K562 (cell line): ENCODE measurements around the gene PDLIM5. TPM values are rescaled to one million over a fixed set of nuclear protein-coding genes. Genes with fewer than 3 reads are reported as not detected.

ENCODE experiments used
- ATAC-seq: fragments of 200-7000 bp; cut with Tn5 transposase; 3 replicates; pipeline ENCODE4 v1.9.1; 2020; ENCODE audit warnings: moderate library complexity
- BruUV-seq: library from RNA; stranded (reverse); fragments of 400-500 nt; replicated peaks from 2 replicates; lab custom pipeline; 2021; lab: Mats Ljungman, UMichigan
- CTCF ChIA-PET: fragments of 300-600 bp; formaldehyde crosslinking; extraction: SDS; loops from one replicate; lab custom pipeline; 2021; ENCODE audit warnings: low intra/inter-chr PET ratio; lab: Yijun Ruan, JAX
- POLR2A ChIA-PET: fragments of 300-600, 350-650 bp; sonication (Branson Sonifier 250); formaldehyde crosslinking; extraction: SDS; loops from one replicate; lab custom pipeline; 2021; ENCODE audit warnings: antibody characterized with exemption, inconsistent platforms; lab: Yijun Ruan, JAX
- DNase-seq, 4 experiments: peaks; one replicate each; pipeline versions ENCODE4 v3.0.0 to v3.0.0-alpha.2; 2011 to 2018; ENCODE audit warnings: low spot score in 3 of 4, mixed read lengths in 3 of 4; ENCODE audit errors: extremely low read depth in 1 of 4
- FAIRE-seq: peaks from 2 replicates; lab custom pipeline; 2011; peaks lifted over from hg19 to GRCh38; lab: Jason Lieb, UNC
- H2AFZ ChIP-seq: 2 replicates; pipeline ENCODE4 v1.6.0; 2011; ENCODE audit warnings: low read depth, low read length, control low read depth, inconsistent platforms
- H3K27ac ChIP-seq: fragments of 200-600 bp; 3 replicates; pipeline ENCODE4 v1.8.0; 2011; ENCODE audit warnings: low read depth, mild to moderate bottlenecking, control low read depth, inconsistent platforms, low read length, moderate library complexity, mixed read lengths; ENCODE audit errors: extremely low read depth
- H3K27me3 ChIP-seq, 2 experiments: fragments of 300-600 bp in 1 of 2; 2 replicates in 1 of 2; 3 replicates in 1 of 2; pipeline versions ENCODE4 v1.6.0 to v1.8.0; 2011; ENCODE audit warnings: inconsistent platforms in 2 of 2, low read length in 2 of 2, mild to moderate bottlenecking in 1 of 2, mixed read lengths in 1 of 2, moderate library complexity in 1 of 2; ENCODE audit not compliant: control insufficient read depth in 2 of 2, insufficient read depth in 2 of 2
- H3K36me3 ChIP-seq: fragments of 300-600 bp; 3 replicates; pipeline ENCODE4 v1.8.0; 2011; ENCODE audit warnings: mild to moderate bottlenecking, low read length, inconsistent platforms; ENCODE audit not compliant: control insufficient read depth, insufficient read depth
- H3K4me1 ChIP-seq, 2 experiments: fragments of 200-600 bp in 1 of 2; replicated peaks in 1 of 2; 2 replicates in 1 of 2; 3 replicates in 1 of 2; pipeline versions ENCODE4 v1.5.1 to v1.8.0; 2011; ENCODE audit warnings: inconsistent platforms in 2 of 2, low read length in 2 of 2, mild to moderate bottlenecking in 1 of 2, mixed read lengths in 1 of 2, moderate library complexity in 1 of 2; ENCODE audit not compliant: control insufficient read depth in 2 of 2, insufficient read depth in 2 of 2
- H3K4me2 ChIP-seq: 2 replicates; pipeline ENCODE4 v1.6.1; 2011; ENCODE audit warnings: low read length, control low read depth, inconsistent platforms, mixed read lengths; ENCODE audit not compliant: insufficient read depth
- H3K4me3 ChIP-seq: fragments of 200-600 bp; sonication (generic), shearing (Covaris generic); 2 replicates; pipeline ENCODE4 v1.5.1; 2016; ENCODE audit warnings: control low read depth, inconsistent platforms
- H3K79me2 ChIP-seq: fragments of 200-600 bp; 3 replicates; pipeline ENCODE4 v1.8.0; 2011; ENCODE audit warnings: low read length, inconsistent platforms; ENCODE audit not compliant: control insufficient read depth, insufficient read depth
- H3K9ac ChIP-seq, 2 experiments: 2 replicates each; pipeline versions ENCODE4 v1.6.0 to v1.6.1; 2011; ENCODE audit warnings: low read depth in 2 of 2, low read length in 2 of 2, control low read depth in 1 of 2, inconsistent platforms in 1 of 2, mild to moderate bottlenecking in 1 of 2, mixed read lengths in 1 of 2; ENCODE audit not compliant: insufficient read depth in 1 of 2
- H3K9me1 ChIP-seq: one replicate; pipeline ENCODE4 v1.6.0; 2011; ENCODE audit warnings: inconsistent platforms, mild to moderate bottlenecking, low read length, moderate library complexity; ENCODE audit not compliant: control insufficient read depth, insufficient read depth
- H3K9me3 ChIP-seq: replicated peaks from 2 replicates; pipeline ENCODE4 v1.5.1; 2011; ENCODE audit warnings: low read depth, low read length, inconsistent platforms; ENCODE audit not compliant: control insufficient read depth, insufficient read depth
- H4K20me1 ChIP-seq: replicated peaks from 2 replicates; pipeline ENCODE4 v1.6.1; 2011; ENCODE audit warnings: low read length, inconsistent platforms, mixed read lengths; ENCODE audit not compliant: control insufficient read depth, insufficient read depth
- BRD4 ChIP-seq: fragments of 200-600 bp; sonication (generic); IDR thresholded peaks from 2 replicates; pipeline ENCODE4 v1.6.1; 2017; ENCODE audit warnings: inconsistent platforms
- CBX5 ChIP-seq: IDR thresholded peaks from 2 replicates; pipeline ENCODE4 v1.6.1; 2014; ENCODE audit warnings: low read depth, borderline replicate concordance
- CHD7 ChIP-seq: fragments of 200-600 bp; sonication (generic); IDR thresholded peaks from one replicate; pipeline ENCODE4 v1.6.1; 2012; ENCODE audit warnings: mild to moderate bottlenecking, low read depth, low read length, inconsistent platforms
- CREBBP ChIP-seq: IDR thresholded peaks from one replicate; pipeline ENCODE4 v1.6.1; 2012; ENCODE audit warnings: low read depth, mild to moderate bottlenecking, control low read depth, inconsistent platforms, low read length
- FUS ChIP-seq: fragments of 200-400 bp; formaldehyde crosslinking; optimal IDR thresholded peaks from 2 replicates; pipeline ENCODE3; 2017; ENCODE audit warnings: low read depth, low read length
- SPI1 ChIP-seq: IDR thresholded peaks from 2 replicates; pipeline ENCODE4 v1.6.1; 2011; ENCODE audit warnings: low read depth, low read length, control low read depth, borderline replicate concordance
- ZNF232 ChIP-seq: sonication (generic); formaldehyde crosslinking; IDR thresholded peaks from 2 replicates; pipeline ENCODE4 v1.8.0; 2022; ENCODE audit warnings: mild to moderate bottlenecking, missing genetic modification reagents
- ZNF280A ChIP-seq: fragments of 450-650 bp; IDR thresholded peaks from 2 replicates; pipeline ENCODE4 v1.6.1; 2018; ENCODE audit warnings: mild to moderate bottlenecking, low read depth; ENCODE audit not compliant: partially characterized antibody
- WGBS: fragments of 100-300 bp; shearing (Covaris generic); methylation state at CpG from one replicate; pipeline ENCODE4 v1.1.6; 2016; ENCODE audit warnings: low coverage, mixed read lengths; ENCODE audit not compliant: insufficient coverage; ENCODE audit errors: missing lambda C conversion rate; 5-methylcytosine and 5-hydroxymethylcytosine counted together
- in situ Hi-C: fragments of 300-500 bp; cut with MboI; formaldehyde crosslinking; loops from 4 replicates; pipeline ENCODE4 v1.15.0; 2018; ENCODE audit warnings: inconsistent platforms, mixed read lengths
- intact Hi-C: fragments of 100-400 bp; cut with micrococcal nuclease; formaldehyde crosslinking; loops from 2 replicates; pipeline ENCODE4 v1.14.2; 2022
- polyA plus RNA-seq, 8 experiments: library from polyadenylated mRNA; depleted of rRNA in 4 of 8; stranded (reverse) in 5 of 8; unstranded in 3 of 8; fragments of >200 nt; fragmentation: Nextera tagmentation in 2 of 8; fragmentation: Illumina TruSeq in 1 of 8; extraction: Ambion mirVana in 2 of 8; extraction: Trizol in 1 of 8; gene quantifications; 2 replicates each; pipeline versions ENCODE4 v1.2.1 to v1.2.3, GENCODE V29; 2011 to 2014; ENCODE audit warnings: inconsistent platforms in 1 of 8, missing spikeins in 1 of 8
- total RNA-seq, 7 experiments: library from RNA; depleted of rRNA in 6 of 7; stranded (reverse); fragments of >200 nt in 6 of 7; fragmentation: Illumina TruSeq in 2 of 7; extraction: Trizol in 2 of 7; gene quantifications; 2 replicates each; pipeline versions ENCODE4 v1.2.1 to v1.2.3, GENCODE V29; 2011 to 2021; ENCODE audit warnings: low replicate concordance in 1 of 7
- TF ChIP-seq, protein P1 (sequence below), 2 experiments: fragments of 450-650 bp; IDR thresholded peaks; 2 replicates each; pipeline ENCODE4 v1.6.1; 2016

Gene PDLIM5
- total and polyA plus RNA-seq, 9 of the 15 experiments (the other 6 are each of a cell fraction or from before 2014, with no cell fraction given) = 36.9 to 127 (median 62.5) TPM

DNA sequence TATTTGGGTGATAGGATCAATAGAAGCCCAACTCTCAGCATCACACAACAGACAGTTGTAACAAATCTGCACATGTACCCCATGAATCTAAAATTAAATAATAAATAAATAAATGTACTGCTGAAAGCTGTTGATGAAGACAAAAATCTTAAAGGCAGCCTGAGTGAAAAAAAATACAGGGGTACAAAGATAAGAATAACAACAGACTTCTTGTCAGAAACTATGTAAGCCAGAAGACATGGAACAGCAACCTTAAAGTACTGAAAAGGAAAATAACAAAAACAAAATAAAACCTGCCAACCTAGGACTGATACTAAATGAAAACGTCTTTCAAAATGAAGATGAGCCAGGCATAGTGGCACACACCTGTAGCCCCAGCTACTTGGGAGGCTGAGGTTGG, 25.0 kb upstream of the PDLIM5 start:
- intact Hi-C loops = no loop called here
- FAIRE-seq (no peak), DNase-seq (peak in 1 of 4 experiments; percentile 17), ATAC-seq (no peak)
- 0% methylated on average over 1 of the region's 1 CpG for WGBS
- Histone ChIP-seq H3K4me3 (no peak overlapping the region), H3K4me1 (no peaks in the 10 kb centered on the region), H3K27me3 (no peaks in the 10 kb centered on the region), H3K27ac (no peak overlapping the region), H3K9ac (no peak overlapping the region), H3K9me3 (peaks cover 9% of the 10 kb centered on the region; the same call in 1 of the 2 replicates), H3K9me1 (no peaks in the 10 kb centered on the region), H3K4me2 (no peak overlapping the region), H3K36me3 (no peaks in the 10 kb centered on the region), H3K79me2 (no peaks in the 10 kb centered on the region), H4K20me1 (no peaks in the 10 kb centered on the region), H2AFZ (no peak overlapping the region)
- BruUV-seq = no TSS peak
- ChIA-PET CTCF (no interaction called here), POLR2A (no interaction called here)
- in situ Hi-C loops = no loop called here
- TF ChIP-seq, protein P1, sequence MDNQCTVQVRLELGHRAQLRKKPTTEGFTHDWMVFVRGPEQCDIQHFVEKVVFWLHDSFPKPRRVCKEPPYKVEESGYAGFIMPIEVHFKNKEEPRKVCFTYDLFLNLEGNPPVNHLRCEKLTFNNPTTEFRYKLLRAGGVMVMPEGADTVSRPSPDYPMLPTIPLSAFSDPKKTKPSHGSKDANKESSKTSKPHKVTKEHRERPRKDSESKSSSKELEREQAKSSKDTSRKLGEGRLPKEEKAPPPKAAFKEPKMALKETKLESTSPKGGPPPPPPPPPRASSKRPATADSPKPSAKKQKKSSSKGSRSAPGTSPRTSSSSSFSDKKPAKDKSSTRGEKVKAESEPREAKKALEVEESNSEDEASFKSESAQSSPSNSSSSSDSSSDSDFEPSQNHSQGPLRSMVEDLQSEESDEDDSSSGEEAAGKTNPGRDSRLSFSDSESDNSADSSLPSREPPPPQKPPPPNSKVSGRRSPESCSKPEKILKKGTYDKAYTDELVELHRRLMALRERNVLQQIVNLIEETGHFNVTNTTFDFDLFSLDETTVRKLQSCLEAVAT (IDR thresholded peaks at IDR 0.05) = 0 out of 4 replicates have a peak, but pooled peaks of 1 of the 2 experiments have one; percentile 38
- TF ChIP-seq FUS = no peak
- TF ChIP-seq SPI1 = no peak
- no peak for TF ChIP-seq BRD4
- peak; percentile 77 for TF ChIP-seq ZNF280A
- no peak for TF ChIP-seq CHD7
- peak; percentile 78; the same call in 1 of the 2 replicates for TF ChIP-seq CBX5
- no peak for TF ChIP-seq CREBBP
- TF ChIP-seq ZNF232 = no peak
